Jurkat, Clone E6-1 (cell line): ENCODE data around the gene SEC24D.
A peak's percentile ranks its signal among the peaks of the same experiment; 100 is the strongest.

Experiments
- DNase-seq: peaks from one replicate; pipeline ENCODE4 v3.0.0-alpha.2; 2011; ENCODE audit warnings: low read depth, low spot score
- H3K4me3 ChIP-seq: 2 replicates; pipeline ENCODE4 v1.5.1; 2011; ENCODE audit warnings: mild to moderate bottlenecking, low read length, control low read depth, moderate library complexity

The SEC24D gene

GRCh38 chr4:118846979-118847378 is 11.1 kb upstream of the SEC24D start:
- H3K4me3 ChIP-seq = no peak overlapping the region
- DNase-seq = no peak

GRCh38 chr4:118845552-118846050 is 9.7 kb upstream of the SEC24D start:
- no peak for DNase-seq
- no peak overlapping the region for H3K4me3 ChIP-seq

GRCh38 chr4:118843237-118843636 is 7.3 kb upstream of the SEC24D start:
- H3K4me3 ChIP-seq = no peak overlapping the region
- no peak for DNase-seq

- no peak overlapping the region for H3K4me3 ChIP-seq
- DNase-seq = no peak
Observed at GRCh38 chr4:118842055-118842454, 6.1 kb upstream of the SEC24D start.

GRCh38 chr4:118839221-118839927 is 3.4 kb upstream of the SEC24D start:
- no peak for DNase-seq
- no peak overlapping the region for H3K4me3 ChIP-seq

- no peak overlapping the region for H3K4me3 ChIP-seq
- no peak for DNase-seq
Observed at GRCh38 chr4:118837121-118837507, 1.2 kb upstream of the SEC24D start.

- H3K4me3 ChIP-seq = peak overlapping the region; percentile 75
- peak; percentile 47 for DNase-seq
Observed at GRCh38 chr4:118836301-118837120, 585 bp upstream of the SEC24D start.

GRCh38 chr4:118834960-118835569 is 861 bp downstream of the SEC24D start:
- DNase-seq = no peak
- peak overlapping the region; percentile 75 for H3K4me3 ChIP-seq

GRCh38 chr4:118834070-118834469 is 1.9 kb downstream of the SEC24D start:
- DNase-seq = no peak
- no peak overlapping the region for H3K4me3 ChIP-seq

- DNase-seq = no peak
- no peak overlapping the region for H3K4me3 ChIP-seq
Observed at GRCh38 chr4:118833192-118833820, 2.6 kb downstream of the SEC24D start.

- no peak overlapping the region for H3K4me3 ChIP-seq
- no peak for DNase-seq
Observed at GRCh38 chr4:118829107-118829506, 6.8 kb downstream of the SEC24D start.

GRCh38 chr4:118826723-118827444 is 9.0 kb downstream of the SEC24D start:
- no peak for DNase-seq
- H3K4me3 ChIP-seq = no peak overlapping the region

GRCh38 chr4:118825799-118826198 is 10.1 kb downstream of the SEC24D start:
- no peak overlapping the region for H3K4me3 ChIP-seq
- DNase-seq = no peak

- DNase-seq = no peak
- H3K4me3 ChIP-seq = no peak overlapping the region
Observed at GRCh38 chr4:118824141-118824540, 11.8 kb downstream of the SEC24D start.

GRCh38 chr4:118823471-118823870 is 12.5 kb downstream of the SEC24D start:
- no peak overlapping the region for H3K4me3 ChIP-seq
- DNase-seq = no peak

GRCh38 chr4:118821590-118822293 is 14.2 kb downstream of the SEC24D start:
- H3K4me3 ChIP-seq = no peak overlapping the region
- no peak for DNase-seq

GRCh38 chr4:118817178-118817930 is 18.6 kb downstream of the SEC24D start:
- H3K4me3 ChIP-seq = no peak overlapping the region
- no peak for DNase-seq
